ENCODE data around the gene LGR4. TPM values are rescaled to one million over a fixed set of nuclear protein-coding genes. Genes with fewer than 3 reads are reported as not detected.

Gene LGR4
- total RNA-seq, 1 donor, result 25.1 TPM

DNA sequence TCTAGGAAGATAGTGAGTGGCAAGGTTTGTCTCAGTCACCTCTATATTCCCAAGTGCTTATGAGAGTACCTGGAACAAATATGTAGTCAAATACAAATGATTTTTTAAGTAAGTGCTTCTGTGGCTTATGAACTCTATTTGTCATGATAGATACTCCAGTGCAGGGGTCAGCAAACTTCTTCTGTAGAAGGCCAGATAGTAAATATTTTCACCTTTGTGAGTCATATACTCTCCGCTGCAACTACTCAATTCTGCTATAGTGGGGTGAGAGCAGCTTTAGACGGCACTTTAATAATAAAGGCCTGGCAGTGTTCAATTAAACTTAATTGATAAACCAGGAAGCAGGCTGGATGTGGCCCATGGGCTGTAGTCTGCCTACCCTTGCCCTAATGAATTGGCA is 97.2 kb downstream of the LGR4 start:
- no peak for TF ChIP-seq CTCF (IDR thresholded peaks at IDR 0.05; ENCODE audit: insufficient read depth, low read length)

GRCh38 chr11:27373856-27374602 is 98.6 kb downstream of the LGR4 start:
- DNase-seq (ENCODE audit: low read depth), result no peak
- H3K4me3 ChIP-seq (ENCODE audit: low read depth, low read length), result no peak overlapping the region
- TF ChIP-seq CTCF (IDR thresholded peaks at IDR 0.05; ENCODE audit: insufficient read depth, low read length), result no peak

More for the DNA sequence above, 97.2 kb downstream of the LGR4 start:
- H3K4me3 ChIP-seq (ENCODE audit: low read depth, low read length), result no peak overlapping the region
- no peak for DNase-seq (ENCODE audit: low read depth)

- TF ChIP-seq CTCF (IDR thresholded peaks at IDR 0.05; ENCODE audit: insufficient read depth, low read length), result no peak
- DNase-seq (ENCODE audit: low read depth), result no peak
- H3K4me3 ChIP-seq (ENCODE audit: low read depth, low read length), result no peak overlapping the region
Measured at GRCh38 chr11:27373392-27373791, 99.2 kb downstream of the LGR4 start.

DNA sequence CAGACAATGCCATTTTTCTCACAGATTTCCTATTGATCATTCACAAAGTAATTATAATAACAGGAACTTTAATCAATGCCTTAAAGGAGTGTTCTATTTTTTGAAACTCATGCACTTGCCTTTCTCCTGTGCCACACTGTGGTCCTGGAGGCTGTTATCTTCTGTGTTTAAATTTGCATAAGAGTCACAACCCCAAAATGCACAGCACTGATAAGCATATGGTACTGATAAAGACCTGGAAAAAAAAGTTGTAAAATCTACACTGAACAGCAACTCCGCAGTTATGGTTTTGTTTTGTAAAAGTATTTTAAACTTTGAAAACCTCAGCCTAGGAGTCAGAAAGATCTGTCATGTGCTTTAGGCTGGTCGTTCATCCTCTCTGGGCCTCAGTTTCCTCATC is 100.4 kb downstream of the LGR4 start:
- no peak for TF ChIP-seq CTCF (IDR thresholded peaks at IDR 0.05; ENCODE audit: insufficient read depth, low read length)
- DNase-seq (ENCODE audit: low read depth), result no peak
- H3K4me3 ChIP-seq (ENCODE audit: low read depth, low read length), result no peak overlapping the region

DNA sequence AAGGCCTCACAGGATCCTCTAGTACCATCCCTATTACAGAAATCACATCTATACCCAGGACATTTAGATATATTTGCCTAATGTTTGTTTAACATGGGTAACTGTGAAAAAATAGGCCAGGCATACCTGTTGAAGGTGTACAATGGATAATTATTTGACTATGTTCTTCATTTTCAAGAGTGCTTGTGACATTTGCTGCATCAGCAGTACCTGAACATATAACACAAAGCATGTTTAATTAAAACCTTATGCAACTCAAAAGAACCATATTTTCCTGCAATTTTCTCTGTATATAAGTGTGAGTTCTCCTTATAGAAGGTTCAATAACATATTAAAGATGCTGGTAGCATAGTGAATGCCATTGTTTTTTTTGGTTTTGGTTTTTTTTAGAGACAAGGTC is 101.1 kb downstream of the LGR4 start:
- no peak for TF ChIP-seq CTCF (IDR thresholded peaks at IDR 0.05; ENCODE audit: insufficient read depth, low read length)
- H3K4me3 ChIP-seq (ENCODE audit: low read depth, low read length), result no peak overlapping the region
- no peak for DNase-seq (ENCODE audit: low read depth)

DNA sequence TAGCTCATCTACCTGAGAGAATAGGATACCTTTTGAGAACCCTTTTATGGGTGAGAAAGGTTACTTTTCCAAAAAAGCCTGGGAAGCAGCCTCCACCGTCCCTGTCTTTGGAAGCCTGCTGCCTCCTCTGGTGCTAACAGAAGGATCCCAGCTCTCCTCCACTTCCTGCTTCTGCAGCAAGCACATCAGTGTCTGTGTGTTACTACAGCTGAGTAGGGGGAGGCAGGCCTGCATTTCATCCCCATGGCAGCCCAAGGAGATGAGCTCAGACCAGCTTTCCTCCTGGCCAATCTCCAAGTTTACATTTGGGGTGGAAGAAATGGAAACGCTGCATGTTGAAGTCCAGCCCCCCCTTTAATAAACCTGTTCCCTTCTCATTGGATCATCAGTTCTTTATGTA is 102.2 kb downstream of the LGR4 start:
- no peak for TF ChIP-seq CTCF (IDR thresholded peaks at IDR 0.05; ENCODE audit: insufficient read depth, low read length)
- no peak overlapping the region for H3K4me3 ChIP-seq (ENCODE audit: low read depth, low read length)
- DNase-seq (ENCODE audit: low read depth), result no peak

- DNase-seq (ENCODE audit: low read depth), result no peak
- no peak for TF ChIP-seq CTCF (IDR thresholded peaks at IDR 0.05; ENCODE audit: insufficient read depth, low read length)
Measured at GRCh38 chr11:27367881-27368280, 104.7 kb downstream of the LGR4 start.

More at GRCh38 chr11:27367881-27368280, 104.7 kb downstream of the LGR4 start:
- no peak overlapping the region for H3K4me3 ChIP-seq (ENCODE audit: low read depth, low read length)

Measured in fibroblast of the aortic adventitia (primary cell).